Mammary epithelial cell (primary cell): Measurements from ENCODE around the gene BOD1.

Experiments used
- CTCF ChIP-seq, 2 donors: IDR thresholded peaks in 1 of 2; conservative IDR thresholded peaks in 1 of 2; 2 replicates each; pipeline ENCODE4 v1.5.1; 2011 to 2012; ENCODE audit warnings: inconsistent platforms in 2 of 2, low read length in 2 of 2, mild to moderate bottlenecking in 2 of 2, control low read depth in 1 of 2, low read depth in 1 of 2; ENCODE audit not compliant: insufficient read depth in 1 of 2; ENCODE audit errors: extremely low read depth in 1 of 2
- EZH2 ChIP-seq: IDR thresholded peaks from 2 replicates; pipeline ENCODE4 v1.6.1; 2012; ENCODE audit warnings: low read length, inconsistent platforms, borderline replicate concordance

- TF ChIP-seq CTCF (conservative IDR thresholded peaks at IDR 0.05 in 1 of 2, IDR thresholded peaks at IDR 0.05 in 1 of 2; ENCODE audit: extremely low read depth in 1 of 2, insufficient read depth in 1 of 2, low read depth in 1 of 2, low read length in 2 of 2) (no peak), EZH2 (no peak)
Observed at GRCh38 chr5:173616577-173617118, at the start of gene BOD1.
